Measurements from ENCODE around the gene ADAM15. TPM values are rescaled to one million over a fixed set of nuclear protein-coding genes. Genes with fewer than 3 reads are reported as not detected.

Gene ADAM15
- total and polyA plus RNA-seq, 2 of the 8 experiments (the other 6 are each of a cell fraction or from before 2014, with no cell fraction given): 32.9 to 37.6 TPM

DNA sequence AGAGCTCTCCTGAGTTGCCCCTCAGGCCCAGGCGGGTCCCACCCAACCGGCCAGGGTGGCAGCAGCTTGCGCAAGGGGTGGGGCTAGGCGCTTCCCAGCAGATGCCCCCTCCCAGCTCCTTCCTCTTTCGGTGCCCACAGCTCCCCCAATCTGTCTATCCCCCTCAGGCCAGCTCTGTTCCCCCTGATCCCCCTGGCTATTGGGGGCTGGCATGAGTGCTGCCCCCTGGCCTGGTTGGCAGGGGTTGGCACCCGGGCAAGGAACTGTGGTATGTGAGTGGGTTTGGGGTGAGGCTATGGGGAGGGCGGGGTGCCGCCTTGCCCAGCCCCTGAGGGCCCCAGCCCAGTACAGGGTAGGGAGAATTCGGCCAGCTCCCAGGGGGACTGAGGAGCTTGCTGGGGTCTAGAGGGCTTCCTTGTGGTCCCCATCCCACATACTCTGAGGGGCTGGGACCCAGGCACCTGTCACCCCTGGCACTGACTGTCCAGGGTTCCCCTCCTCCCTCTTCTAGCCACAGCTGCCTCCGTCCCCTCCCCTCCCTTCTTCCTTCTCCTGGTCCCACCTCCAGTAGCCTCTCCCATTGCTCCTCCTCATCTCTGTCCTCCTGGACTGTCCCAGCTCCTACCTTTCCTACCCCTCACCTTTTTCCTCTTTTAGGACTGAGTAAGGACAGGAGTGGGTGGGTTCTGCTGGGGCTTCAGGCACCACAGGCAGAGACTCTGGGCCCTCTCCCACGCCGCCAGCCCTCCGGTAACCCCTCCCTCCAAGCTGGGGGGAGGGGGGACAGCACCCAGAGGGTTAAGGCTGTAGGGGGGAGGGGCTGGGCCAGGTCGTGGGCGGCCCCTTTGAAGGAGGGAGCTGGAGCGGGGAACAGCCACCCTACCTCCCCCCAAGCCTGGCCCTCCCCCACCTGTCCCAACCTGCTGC, 42.8 kb upstream of the ADAM15 start:
- H2AK5ac ChIP-seq (ENCODE audit: low read depth, low read length): no peak overlapping the region
- no peak overlapping the region for H3K23ac ChIP-seq (ENCODE audit: insufficient read length)
- peak overlapping the region; percentile 34 to 42; a peak in 3 of 4 replicates for H3K4me2 ChIP-seq (ENCODE audit: insufficient read depth in 1 of 2, low read depth in 2 of 2, low read length in 2 of 2)
- peak overlapping the region; percentile 39; the same call in 1 of the 2 replicates for H2BK12ac ChIP-seq (ENCODE audit: low read depth, low read length)
- peak overlapping the region; percentile 54; the same call in 1 of the 2 replicates for H2BK5ac ChIP-seq (ENCODE audit: low read depth, low read length)
- peak overlapping the region; percentile 83; the same call in 1 of the 2 replicates for H3K18ac ChIP-seq (ENCODE audit: extremely low read depth, low read length)
- H3K9me3 ChIP-seq (ENCODE audit: insufficient read depth in 2 of 2, low read depth in 1 of 2, low read length in 1 of 2): no peaks in the 10 kb centered on the region
- DNase-seq (ENCODE audit: low read depth in 1 of 2, low spot score in 2 of 2) (no peak), FAIRE-seq (no peak)
- peaks cover 0 to 17% of the 10 kb centered on the region in 2 experiments for H4K20me1 ChIP-seq (replicated peaks in 1 of 2; ENCODE audit: control insufficient read depth in 1 of 2, insufficient read depth in 2 of 2, low read length in 2 of 2)
- no peak overlapping the region for H2BK15ac ChIP-seq (ENCODE audit: low read length)
- POLR2A ChIA-PET (ENCODE audit: partially characterized antibody): interaction anchor here (0.9 to 14.8 kb wide), 8 partner anchors 7 to 53 kb away, joined by 3 to 128 read pairs (median 7); partner anchors contain the start of genes CKS1B, FLAD1, LENEP and PBXIP1
- H3K23me2 ChIP-seq (ENCODE audit: low read depth, low read length): peaks cover 3% of the 10 kb centered on the region; the same call in 1 of the 2 replicates
- no peak overlapping the region for H3K14ac ChIP-seq (ENCODE audit: insufficient read length)
- H2BK120ac ChIP-seq (replicated peaks; ENCODE audit: low read depth, low read length): no peak overlapping the region
- peak overlapping the region; percentile 41 for H4K5ac ChIP-seq (ENCODE audit: insufficient read length, low read depth, low read length)
- peaks cover 0 to 60% of the 10 kb centered on the region in 2 experiments; a peak in 3 of 4 replicates for H3K79me2 ChIP-seq (ENCODE audit: control insufficient read depth in 1 of 2, insufficient read depth in 2 of 2, low read length in 2 of 2)
- H3K4ac ChIP-seq (replicated peaks; ENCODE audit: insufficient read length, low read depth, low read length): no peak overlapping the region
- H3K9ac ChIP-seq (replicated peaks in 1 of 4; ENCODE audit: extremely low read depth in 1 of 4, low read depth in 3 of 4, low read length in 3 of 4): no peak overlapping the region
- no peak overlapping the region for H3K27ac ChIP-seq (ENCODE audit: low read depth, low read length)
- 79% methylated on average over 9 of the region's 16 CpGs; no CpG with 5 or more reads in 1 of the 2 experiments for WGBS, 2 experiments (ENCODE audit: extremely low coverage in 1 of 2, insufficient coverage in 1 of 2, insufficient read length in 1 of 2, insufficient replicate concordance in 2 of 2, low coverage in 1 of 2, low lambda C conversion rate in 2 of 2, missing lambda C conversion rate in 1 of 2)
- H4K91ac ChIP-seq (replicated peaks; ENCODE audit: insufficient read length, low read length): peak overlapping the region; percentile 12
- CTCF ChIA-PET (ENCODE audit: partially characterized antibody): interaction anchor here (0.5 to 18.6 kb wide), 19 partner anchors 10 to 236 kb away, joined by 3 to 354 read pairs (median 4); partner anchors contain the start of genes ADAM15, EFNA4, FLAD1 and LENEP
- no peak overlapping the region for H2AFZ ChIP-seq (ENCODE audit: low read length)
- H3K56ac ChIP-seq (replicated peaks; ENCODE audit: insufficient read length, low read depth, low read length): no peak overlapping the region
- H3K4me1 ChIP-seq (replicated peaks in 1 of 4; ENCODE audit: control insufficient read depth in 3 of 4, insufficient read depth in 4 of 4, low read length in 3 of 4): peaks cover 15 to 62% (median 44%) of the 10 kb centered on the region in 4 experiments
- H3K4me3 ChIP-seq (ENCODE audit: extremely low read depth in 1 of 4, insufficient read depth in 2 of 4, low read depth in 3 of 4, low read length in 4 of 4): peak overlapping the region in 1 of 4 experiments; percentile 36; a peak in 2 of 8 replicates
- H4K8ac ChIP-seq (ENCODE audit: extremely low read depth, insufficient read depth, low read length): no peak overlapping the region
- H3K36me3 ChIP-seq (ENCODE audit: control insufficient read depth in 2 of 4, insufficient read depth in 4 of 4, low read length in 3 of 4): peaks cover 0 to 2% (median 0%) of the 10 kb centered on the region in 4 experiments; a peak in 2 of 8 replicates
- no peaks in the 10 kb centered on the region for H3K27me3 ChIP-seq (replicated peaks in 1 of 4; ENCODE audit: control insufficient read depth in 3 of 4, extremely low read depth in 1 of 4, insufficient read depth in 3 of 4, low read length in 3 of 4)
- peaks cover 20% of the 10 kb centered on the region for H3K79me1 ChIP-seq (ENCODE audit: low read depth, low read length)
- H2BK20ac ChIP-seq (ENCODE audit: low read length): no peak overlapping the region
- TF ChIP-seq CBX8 (IDR thresholded peaks at IDR 0.05; ENCODE audit: borderline replicate concordance, low read depth, low read length) (no peak), KDM1A (IDR thresholded peaks at IDR 0.05; ENCODE audit: borderline replicate concordance, low read length) (peak; percentile 91; the same call in 1 of the 2 replicates), POU5F1 (IDR thresholded peaks at IDR 0.05; ENCODE audit: low read depth, low read length) (no peak), ASH2L (IDR thresholded peaks at IDR 0.05; ENCODE audit: low read length) (peak; percentile 45), BRCA1 (IDR thresholded peaks at IDR 0.05; ENCODE audit: low read depth, low read length) (no peak), ATF3 (IDR thresholded peaks at IDR 0.05; ENCODE audit: insufficient read depth, low read depth, low read length) (no peak), TEAD4 (IDR thresholded peaks at IDR 0.05; ENCODE audit: low read depth, low read length) (no peak), YY1 (IDR thresholded peaks at IDR 0.05; ENCODE audit: low read depth, low read length) (no peak), CHD1 (IDR thresholded peaks at IDR 0.05; ENCODE audit: low read depth, low read length) (no peak), CTBP2 (IDR thresholded peaks at IDR 0.05; ENCODE audit: borderline replicate concordance, insufficient read depth, insufficient read length, low read length) (no peak)

All from H1 (cell line).